PC-9 (cell line): ENCODE results near the gene RNF20. TPM values are rescaled to one million over a fixed set of nuclear protein-coding genes. Genes with fewer than 3 reads are reported as not detected.

ENCODE experiments used
- BruUV-seq: library from RNA; stranded (reverse); fragments of 400-500 nt; replicated peaks from 2 replicates; lab custom pipeline; 2021; lab: Mats Ljungman, UMichigan
- CTCF ChIA-PET: fragments of 300-600 bp; sonication (Branson Sonifier 250); formaldehyde crosslinking; loops from one replicate; lab custom pipeline; 2022; ENCODE audit warnings: antibody characterized with exemption; lab: Charles Lee
- POLR2A ChIA-PET: fragments of 300-600 bp; sonication (Branson Sonifier 250); formaldehyde crosslinking; loops from one replicate; lab custom pipeline; 2022; ENCODE audit warnings: antibody characterized with exemption; ENCODE audit not compliant: unreplicated experiment; lab: Charles Lee
- DNase-seq, 2 experiments: peaks; one replicate each; pipeline versions ENCODE4 v3.0.0 to v3.0.0-alpha.2; 2015 to 2022; ENCODE audit warnings: mixed read lengths in 1 of 2
- H2AFZ ChIP-seq: fragments of 200-600 bp; sonication (generic); 2 replicates; pipeline ENCODE4 v1.8.1; 2017; ENCODE audit warnings: antibody characterized with exemption
- H3F3A ChIP-seq: fragments of 200-600 bp; sonication (generic); 2 replicates; pipeline ENCODE4 v1.8.1; 2017; ENCODE audit warnings: antibody characterized with exemption, mild to moderate bottlenecking, low read depth; ENCODE audit not compliant: insufficient read depth
- H3K27ac ChIP-seq: fragments of 200-600 bp; sonication (generic); 2 replicates; pipeline ENCODE4 v1.6.1; 2016; ENCODE audit warnings: mixed run types
- H3K27me3 ChIP-seq: fragments of 200-600 bp; sonication (generic); 2 replicates; pipeline ENCODE4 v1.6.1; 2016; ENCODE audit warnings: low read depth, mixed run types; ENCODE audit not compliant: insufficient read depth
- H3K36me3 ChIP-seq: fragments of 200-600 bp; sonication (generic); 2 replicates; pipeline ENCODE4 v1.6.1; 2016; ENCODE audit warnings: low read depth, mixed run types
- H3K4me1 ChIP-seq: fragments of 200-600 bp; sonication (generic); replicated peaks from 2 replicates; pipeline ENCODE4 v1.6.1; 2016; ENCODE audit warnings: mixed run types; ENCODE audit not compliant: insufficient read depth
- H3K4me2 ChIP-seq: fragments of 200-600 bp; sonication (generic); 2 replicates; pipeline ENCODE4 v1.6.1; 2017; ENCODE audit warnings: mixed run types
- H3K4me3 ChIP-seq: fragments of 200-600 bp; sonication (generic); 2 replicates; pipeline ENCODE4 v1.6.1; 2016; ENCODE audit warnings: mixed run types
- H3K79me2 ChIP-seq: fragments of 200-600 bp; sonication (generic); 2 replicates; pipeline ENCODE4 v1.6.1; 2017; ENCODE audit warnings: low read depth, mixed run types
- H3K9me2 ChIP-seq: fragments of 200-600 bp; sonication (generic); 2 replicates; pipeline ENCODE4 v1.8.1; 2017; ENCODE audit warnings: mild to moderate bottlenecking; ENCODE audit not compliant: insufficient read depth
- H3K9me3 ChIP-seq: fragments of 200-600 bp; sonication (generic); 2 replicates; pipeline ENCODE4 v1.8.1; 2016; ENCODE audit warnings: low read depth; ENCODE audit not compliant: insufficient read depth
- H4K20me1 ChIP-seq: fragments of 200-600 bp; sonication (generic); 2 replicates; pipeline ENCODE4 v1.8.1; 2017; ENCODE audit not compliant: insufficient read depth
- CTCF ChIP-seq: fragments of 200-600 bp; sonication (generic); conservative IDR thresholded peaks from 2 replicates; pipeline ENCODE4 v1.6.1; 2017; ENCODE audit warnings: mixed run types, antibody characterized with exemption, mild to moderate bottlenecking, moderate library complexity
- EZH2 ChIP-seq: fragments of 200-600 bp; sonication (generic); IDR thresholded peaks from 2 replicates; pipeline ENCODE4 v1.8.0; 2017; ENCODE audit warnings: antibody characterized with exemption, low read depth
- intact Hi-C: fragments of 100-400 bp; cut with micrococcal nuclease; formaldehyde crosslinking; loops from one replicate; pipeline ENCODE4 v1.10.0; 2022; ENCODE audit not compliant: unreplicated experiment
- total RNA-seq: library from RNA; stranded (reverse); gene quantifications from 2 replicates; pipeline ENCODE4 v1.2.3, GENCODE V29; 2021

RNF20 gene
- total RNA-seq, 1 experiment from 2014 or later = 55.8 TPM

- H3F3A ChIP-seq = no peaks in the 10 kb centered on the region
- H3K79me2 ChIP-seq = no peaks in the 10 kb centered on the region
- ChIA-PET POLR2A (no interaction called here), CTCF (no interaction called here)
- no peaks in the 10 kb centered on the region for H3K36me3 ChIP-seq
- no peak overlapping the region for H2AFZ ChIP-seq
- no peak for DNase-seq
- no peak overlapping the region for H3K27ac ChIP-seq
- BruUV-seq = no TSS peak
- no peaks in the 10 kb centered on the region for H3K9me2 ChIP-seq
- no peaks in the 10 kb centered on the region for H3K27me3 ChIP-seq
- TF ChIP-seq EZH2 = no peak
- TF ChIP-seq CTCF = no peak
- intact Hi-C loops = no loop called here
- no peaks in the 10 kb centered on the region for H3K9me3 ChIP-seq
- no peaks in the 10 kb centered on the region; the same call in 1 of the 2 replicates for H4K20me1 ChIP-seq
- H3K4me1 ChIP-seq = no peaks in the 10 kb centered on the region
- H3K4me2 ChIP-seq = no peak overlapping the region
- no peak overlapping the region for H3K4me3 ChIP-seq
Observed at GRCh38 chr9:101511009-101511408, 22.6 kb upstream of the RNF20 start.

GRCh38 chr9:101512116-101512515 is 21.5 kb upstream of the RNF20 start:
- H3K27ac ChIP-seq = no peak overlapping the region
- no peaks in the 10 kb centered on the region for H3K27me3 ChIP-seq
- no peak for DNase-seq
- no TSS peak for BruUV-seq
- H2AFZ ChIP-seq = no peak overlapping the region
- no peak overlapping the region for H3K4me2 ChIP-seq
- H3F3A ChIP-seq = no peaks in the 10 kb centered on the region
- no peaks in the 10 kb centered on the region for H3K79me2 ChIP-seq
- H3K4me3 ChIP-seq = no peak overlapping the region
- CTCF ChIA-PET = no interaction called here
- intact Hi-C loops = no loop called here
- no peaks in the 10 kb centered on the region for H3K36me3 ChIP-seq
- no peaks in the 10 kb centered on the region; the same call in 1 of the 2 replicates for H4K20me1 ChIP-seq
- no peaks in the 10 kb centered on the region for H3K4me1 ChIP-seq
- no peaks in the 10 kb centered on the region for H3K9me2 ChIP-seq
- H3K9me3 ChIP-seq = no peaks in the 10 kb centered on the region
- POLR2A ChIA-PET = interaction anchor here (0.5 kb wide), 1 partner anchor 16 kb away, joined by 6 read pairs; no protein-coding TSS in a partner anchor
- TF ChIP-seq CTCF = no peak
- no peak for TF ChIP-seq EZH2

GRCh38 chr9:101513351-101513750 is 20.3 kb upstream of the RNF20 start:
- no peaks in the 10 kb centered on the region for H3K27me3 ChIP-seq
- H3K9me3 ChIP-seq = no peaks in the 10 kb centered on the region
- H3K4me1 ChIP-seq = no peaks in the 10 kb centered on the region
- TF ChIP-seq CTCF = no peak
- no peak for TF ChIP-seq EZH2
- ChIA-PET POLR2A (no interaction called here), CTCF (no interaction called here)
- no peak overlapping the region for H3K4me2 ChIP-seq
- H4K20me1 ChIP-seq = no peaks in the 10 kb centered on the region; the same call in 1 of the 2 replicates
- no peak overlapping the region for H3K4me3 ChIP-seq
- H3K27ac ChIP-seq = no peak overlapping the region
- no peaks in the 10 kb centered on the region for H3K79me2 ChIP-seq
- no peak overlapping the region for H2AFZ ChIP-seq
- no peaks in the 10 kb centered on the region for H3K36me3 ChIP-seq
- no peaks in the 10 kb centered on the region for H3K9me2 ChIP-seq
- H3F3A ChIP-seq = no peaks in the 10 kb centered on the region
- intact Hi-C loops = no loop called here
- DNase-seq = no peak
- BruUV-seq = no TSS peak
